Neutrophil (primary cell): Measurements from ENCODE around the gene SEH1L.
"Not testable (repeated sequence)": the region's sequence is repeated elsewhere in the genome, so short reads cannot be mapped to it uniquely, and the experiment has no call there.

Source experiments
- H3K27ac ChIP-seq: fragments of 200-600 bp; sonication (generic); 2 replicates; pipeline ENCODE4 v1.5.1; 2016; ENCODE audit warnings: mild to moderate bottlenecking, moderate library complexity
- H3K27me3 ChIP-seq: fragments of 200-600 bp; sonication (generic); 2 replicates; pipeline ENCODE4 v1.6.0; 2016; ENCODE audit warnings: mild to moderate bottlenecking
- H3K36me3 ChIP-seq: fragments of 200-600 bp; sonication (generic); 2 replicates; pipeline ENCODE4 v1.5.1; 2017
- H3K4me1 ChIP-seq, 2 experiments: fragments of 200-600 bp in 1 of 2; sonication (generic) in 1 of 2; 1 replicate in 1 of 2; 2 replicates in 1 of 2; pipeline versions ENCODE4 v1.5.1 to v1.6.1; 2013 to 2016; ENCODE audit warnings: low read depth in 1 of 2, low read length in 1 of 2, mild to moderate bottlenecking in 1 of 2, moderate library complexity in 1 of 2; ENCODE audit not compliant: control insufficient read depth in 1 of 2, insufficient read depth in 1 of 2
- H3K4me3 ChIP-seq, 2 experiments: fragments of 200-600 bp in 1 of 2; sonication (generic) in 1 of 2; 1 replicate in 1 of 2; 2 replicates in 1 of 2; pipeline ENCODE4 v1.5.1; 2013 to 2016; ENCODE audit warnings: low read depth in 1 of 2, low read length in 1 of 2, mild to moderate bottlenecking in 1 of 2, moderate library complexity in 1 of 2
- H3K9me3 ChIP-seq: fragments of 200-600 bp; sonication (generic); 2 replicates; pipeline ENCODE4 v1.5.1; 2016
- CTCF ChIP-seq: fragments of 200-600 bp; sonication (generic); IDR thresholded peaks from 2 replicates; pipeline ENCODE4 v1.5.1; 2016; ENCODE audit warnings: antibody characterized with exemption

Gene SEH1L

DNA sequence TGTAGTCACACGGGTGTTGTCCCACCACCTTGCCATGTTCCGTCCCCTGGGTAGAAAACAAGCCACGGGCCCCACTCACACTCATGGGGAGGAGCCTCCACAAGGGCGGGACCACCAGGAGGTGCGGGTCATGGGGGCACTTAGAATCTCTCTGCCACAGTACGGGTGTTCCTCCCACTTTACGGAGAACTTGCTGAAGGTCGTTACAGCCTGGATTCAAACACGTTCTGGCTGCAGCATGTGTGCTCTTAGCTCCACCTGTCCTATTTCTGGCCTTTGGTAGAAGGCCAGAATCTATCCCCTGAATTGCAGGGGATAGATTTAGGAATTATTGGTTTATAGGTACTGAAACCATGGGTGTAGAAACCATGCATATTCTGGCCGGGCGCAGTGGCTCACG, 28.5 kb downstream of the SEH1L start:
- H3K27me3 ChIP-seq: no peaks in the 10 kb centered on the region
- TF ChIP-seq CTCF: no peak
- no peak overlapping the region for H3K4me3 ChIP-seq
- peaks cover 12% of the 10 kb centered on the region for H3K36me3 ChIP-seq
- no peaks in the 10 kb centered on the region for H3K4me1 ChIP-seq
- H3K27ac ChIP-seq: no peak overlapping the region
- H3K9me3 ChIP-seq: no peaks in the 10 kb centered on the region

DNA sequence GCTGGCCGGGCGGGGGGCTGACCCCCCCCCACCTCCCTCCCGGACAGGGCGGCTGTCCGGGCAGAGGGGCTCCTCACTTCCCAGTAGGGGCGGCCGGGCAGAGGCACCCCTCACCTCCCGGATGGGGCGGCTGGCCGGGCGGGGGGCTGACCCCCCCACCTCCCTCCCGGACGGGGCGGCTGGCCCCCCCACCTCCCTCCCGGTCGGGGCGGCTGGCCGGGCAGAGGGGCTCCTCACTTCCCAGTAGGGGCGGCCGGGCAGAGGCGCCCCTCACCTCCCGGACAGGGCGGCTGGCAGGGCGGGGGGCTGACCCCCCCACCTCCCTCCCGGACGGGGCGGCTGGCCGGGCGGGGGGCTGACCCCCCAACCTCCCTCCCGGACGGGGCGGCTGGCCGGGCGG, 32.3 kb downstream of the SEH1L start:
- not testable (repeated sequence) for H3K9me3 ChIP-seq, H3K36me3 ChIP-seq, H3K4me1 ChIP-seq

GRCh38 chr18:12989397-12990122, 41.7 kb downstream of the SEH1L start:
- no peak for TF ChIP-seq CTCF
- Histone ChIP-seq H3K27ac (peak overlapping the region; percentile 85), H3K9me3 (no peaks in the 10 kb centered on the region), H3K27me3 (no peaks in the 10 kb centered on the region), H3K4me1 (peaks cover 49 to 52% of the 10 kb centered on the region in 2 experiments), H3K4me3 (peak overlapping the region in 1 of 2 experiments; percentile 88), H3K36me3 (no peaks in the 10 kb centered on the region)

More for the DNA sequence above, 32.3 kb downstream of the SEH1L start:
- not testable (repeated sequence) for H3K27me3 ChIP-seq, H3K4me3 ChIP-seq, H3K27ac ChIP-seq

DNA sequence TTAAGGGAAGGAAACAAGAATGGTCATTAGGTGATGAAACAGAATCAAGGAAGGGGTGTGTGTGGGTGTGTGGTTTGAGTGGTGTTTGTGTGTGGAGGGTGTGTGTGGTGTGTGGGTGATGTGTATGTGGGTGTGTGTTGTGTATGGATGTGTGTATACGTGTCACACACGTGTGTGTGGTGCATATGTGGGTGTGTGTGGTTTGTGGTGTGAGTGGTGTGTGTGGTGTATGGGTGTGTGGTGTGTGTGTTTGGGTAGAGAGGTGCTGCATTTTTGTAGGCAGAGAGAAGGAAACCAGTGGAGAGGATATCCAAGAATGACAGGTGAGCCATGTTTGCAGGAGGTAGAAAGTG, 42.3 kb downstream of the SEH1L start:
- no peak for TF ChIP-seq CTCF
- H3K4me1 ChIP-seq: peaks cover 49 to 54% of the 10 kb centered on the region in 2 experiments
- H3K27me3 ChIP-seq: no peaks in the 10 kb centered on the region
- no peaks in the 10 kb centered on the region for H3K36me3 ChIP-seq
- H3K9me3 ChIP-seq: no peaks in the 10 kb centered on the region
- peak overlapping the region in 1 of 2 experiments; percentile 88 for H3K4me3 ChIP-seq
- peak overlapping the region; percentile 85 for H3K27ac ChIP-seq

DNA sequence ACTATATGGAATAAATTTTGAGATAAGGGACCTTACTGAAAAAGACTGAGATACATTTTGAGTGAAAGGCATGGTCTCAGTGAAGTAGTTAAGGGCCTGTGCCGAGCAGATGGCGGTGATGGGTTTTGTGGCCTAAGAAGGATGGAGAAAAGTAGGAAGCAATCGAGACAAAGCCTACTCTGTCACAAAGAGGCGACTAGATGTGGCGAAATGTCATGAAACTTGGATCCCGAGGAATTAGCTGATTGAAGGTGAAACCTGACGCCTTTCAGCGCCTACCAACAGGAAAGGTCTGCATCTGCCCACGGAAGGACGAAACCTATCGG, 42.8 kb downstream of the SEH1L start:
- H3K4me3 ChIP-seq: peak overlapping the region; percentile 88 to 94
- H3K4me1 ChIP-seq: peaks cover 49 to 54% of the 10 kb centered on the region in 2 experiments
- H3K27me3 ChIP-seq: no peaks in the 10 kb centered on the region
- no peaks in the 10 kb centered on the region for H3K9me3 ChIP-seq
- TF ChIP-seq CTCF: no peak
- H3K36me3 ChIP-seq: no peaks in the 10 kb centered on the region
- H3K27ac ChIP-seq: peak overlapping the region; percentile 85

- TF ChIP-seq CTCF: peak; percentile 47
- Histone ChIP-seq H3K4me3 (peak within 1 kb of the TSS; percentile 88 to 94), H3K9me3 (no peaks in the 10 kb centered on the region), H3K27ac (peak within 1 kb of the TSS; percentile 85), H3K27me3 (no peaks in the 10 kb centered on the region), H3K36me3 (no peaks in the 10 kb centered on the region), H3K4me1 (peaks cover 49 to 54% of the 10 kb centered on the region in 2 experiments)
Measured at GRCh38 chr18:12990967-12991820, 43.4 kb downstream of the SEH1L start, which contains the start of gene CEP192. TSS of gene CEP192 (plus strand) at chr18:12991362. CDS start at chr18:12999425, 8,063 bp downstream.
